ENCODE data around the gene NECTIN3. TPM values are rescaled to one million over a fixed set of nuclear protein-coding genes. Genes with fewer than 3 reads are reported as not detected.

NECTIN3 gene
- total and polyA plus RNA-seq, 7 experiments from 2014 or later = 0.66 to 7.2 (median 3.2) TPM

GRCh38 chr3:111035902-111036301, 35.7 kb upstream of the NECTIN3 start:
- Histone ChIP-seq H3K4me1 (ENCODE audit: control insufficient read depth in 2 of 2, insufficient read depth in 2 of 2, low read length in 2 of 2) (no peaks in the 10 kb centered on the region), H3K36me3 (ENCODE audit: control insufficient read depth in 2 of 3, insufficient read depth in 3 of 3, low read length in 3 of 3) (no peaks in the 10 kb centered on the region), H3K9me3 (ENCODE audit: control insufficient read depth in 2 of 3, low read length in 3 of 3) (peaks cover 0 to 8% (median 0%) of the 10 kb centered on the region in 3 experiments), H3K4me3 (ENCODE audit: low read length) (no peak overlapping the region), H3K27ac (ENCODE audit: low read depth, low read length) (no peak overlapping the region), H3K27me3 (ENCODE audit: control insufficient read depth in 2 of 2, insufficient read depth in 2 of 2, low read length in 2 of 2) (no peaks in the 10 kb centered on the region)
- Mint-ChIP-seq H3K4me1 (peaks cover 0 to 3% (median 0%) of the 10 kb centered on the region in 7 donors), H3K27ac (no peak overlapping the region), H3K4me3 (no peak overlapping the region), H3K36me3 (peaks cover 0 to 23% (median 5%) of the 10 kb centered on the region in 5 donors), H3K9me3 (peaks cover 9 to 47% (median 25%) of the 10 kb centered on the region in 11 donors), H3K27me3 (peaks cover 0 to 17% (median 10%) of the 10 kb centered on the region in 5 donors)
- intact Hi-C loops (cut with micrococcal nuclease) = no loop called here
- POLR2A ChIA-PET = no interaction called here
- ATAC-seq = no peak
- DNase-seq = no peak
- CTCF ChIA-PET = no interaction called here

- Histone ChIP-seq H3K9me3 (ENCODE audit: control insufficient read depth in 2 of 3, low read length in 3 of 3) (peaks cover 0 to 8% (median 0%) of the 10 kb centered on the region in 3 experiments), H3K27ac (ENCODE audit: low read depth, low read length) (no peak overlapping the region), H3K27me3 (ENCODE audit: control insufficient read depth in 2 of 2, insufficient read depth in 2 of 2, low read length in 2 of 2) (no peaks in the 10 kb centered on the region), H3K36me3 (ENCODE audit: control insufficient read depth in 2 of 3, insufficient read depth in 3 of 3, low read length in 3 of 3) (no peaks in the 10 kb centered on the region), H3K4me3 (ENCODE audit: low read length) (no peak overlapping the region), H3K4me1 (ENCODE audit: control insufficient read depth in 2 of 2, insufficient read depth in 2 of 2, low read length in 2 of 2) (no peaks in the 10 kb centered on the region)
- intact Hi-C loops (cut with micrococcal nuclease) = no loop called here
- Mint-ChIP-seq H3K27ac (no peak overlapping the region), H3K4me3 (no peak overlapping the region), H3K4me1 (peaks cover 0 to 3% (median 0%) of the 10 kb centered on the region in 7 donors), H3K9me3 (peaks cover 8 to 42% (median 22%) of the 10 kb centered on the region in 11 donors), H3K36me3 (peaks cover 0 to 19% (median 5%) of the 10 kb centered on the region in 5 donors), H3K27me3 (peaks cover 0 to 17% (median 6%) of the 10 kb centered on the region in 5 donors)
- no peak for ATAC-seq
- no peak for DNase-seq
- ChIA-PET CTCF (no interaction called here), POLR2A (no interaction called here)
Measured at GRCh38 chr3:111040959-111041358, 30.7 kb upstream of the NECTIN3 start.

DNA sequence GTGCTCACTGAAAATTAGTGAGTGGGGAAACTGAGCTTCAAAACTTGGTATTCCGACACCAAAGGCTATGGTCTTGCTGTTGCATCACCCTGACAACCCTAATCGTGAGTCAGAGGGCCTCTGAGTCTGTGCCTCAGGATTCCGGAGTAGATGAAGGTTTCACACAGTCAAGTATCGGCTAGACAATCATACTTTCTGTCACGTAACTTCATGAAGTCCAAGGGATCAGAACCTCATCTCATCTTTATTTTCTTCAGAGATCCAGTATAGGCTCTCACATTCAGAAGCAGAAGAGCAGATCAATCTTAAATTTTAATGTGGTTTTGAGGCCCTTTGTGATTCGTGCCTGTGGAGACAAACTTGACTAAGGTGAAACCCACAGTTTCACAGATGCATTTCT, 26.1 kb upstream of the NECTIN3 start:
- H3K4me3 ChIP-seq (ENCODE audit: low read length) = no peak overlapping the region
- peak overlapping the region in 1 of 10 donors; percentile 2 for H3K4me3 Mint-ChIP-seq
- H3K9me3 Mint-ChIP-seq = peaks cover 0 to 8% (median 0%) of the 10 kb centered on the region in 11 donors
- H3K27me3 Mint-ChIP-seq = peaks cover 0 to 5% (median 0%) of the 10 kb centered on the region in 5 donors
- no peaks in the 10 kb centered on the region for H3K36me3 ChIP-seq (ENCODE audit: control insufficient read depth in 2 of 3, insufficient read depth in 3 of 3, low read length in 3 of 3)
- CTCF ChIA-PET = no interaction called here
- H3K9me3 ChIP-seq (ENCODE audit: control insufficient read depth in 2 of 3, low read length in 3 of 3) = no peaks in the 10 kb centered on the region
- H3K4me1 ChIP-seq (ENCODE audit: control insufficient read depth in 2 of 2, insufficient read depth in 2 of 2, low read length in 2 of 2) = no peaks in the 10 kb centered on the region
- no peak overlapping the region for H3K27ac ChIP-seq (ENCODE audit: low read depth, low read length)
- H3K27ac Mint-ChIP-seq = no peak overlapping the region
- POLR2A ChIA-PET = no interaction called here
- DNase-seq (no peak), ATAC-seq (no peak)
- H3K27me3 ChIP-seq (ENCODE audit: control insufficient read depth in 2 of 2, insufficient read depth in 2 of 2, low read length in 2 of 2) = no peaks in the 10 kb centered on the region
- intact Hi-C loops (cut with micrococcal nuclease) = no loop called here
- H3K36me3 Mint-ChIP-seq = peaks cover 0 to 4% (median 0%) of the 10 kb centered on the region in 5 donors
- peaks cover 0 to 7% (median 3%) of the 10 kb centered on the region in 7 donors for H3K4me1 Mint-ChIP-seq

- no peaks in the 10 kb centered on the region for H3K4me1 ChIP-seq (ENCODE audit: control insufficient read depth in 2 of 2, insufficient read depth in 2 of 2, low read length in 2 of 2)
- POLR2A ChIA-PET = no interaction called here
- no peaks in the 10 kb centered on the region for H3K27me3 ChIP-seq (ENCODE audit: control insufficient read depth in 2 of 2, insufficient read depth in 2 of 2, low read length in 2 of 2)
- no peaks in the 10 kb centered on the region for H3K36me3 Mint-ChIP-seq
- H3K27me3 Mint-ChIP-seq = peaks cover 0 to 8% (median 4%) of the 10 kb centered on the region in 5 donors
- no peak overlapping the region for H3K4me3 ChIP-seq (ENCODE audit: low read length)
- DNase-seq = no peak
- H3K27ac ChIP-seq (ENCODE audit: low read depth, low read length) = no peak overlapping the region
- intact Hi-C loops (cut with micrococcal nuclease) = no loop called here
- H3K4me1 Mint-ChIP-seq = peaks cover 0 to 7% (median 3%) of the 10 kb centered on the region in 7 donors
- peaks cover 0 to 3% (median 0%) of the 10 kb centered on the region in 11 donors for H3K9me3 Mint-ChIP-seq
- no peak for ATAC-seq
- no peak overlapping the region for H3K27ac Mint-ChIP-seq
- no peaks in the 10 kb centered on the region for H3K36me3 ChIP-seq (ENCODE audit: control insufficient read depth in 2 of 3, insufficient read depth in 3 of 3, low read length in 3 of 3)
- CTCF ChIA-PET = no interaction called here
- no peaks in the 10 kb centered on the region for H3K9me3 ChIP-seq (ENCODE audit: control insufficient read depth in 2 of 3, low read length in 3 of 3)
- H3K4me3 Mint-ChIP-seq = no peak overlapping the region
Measured at GRCh38 chr3:111047042-111047441, 24.6 kb upstream of the NECTIN3 start.

- no peaks in the 10 kb centered on the region for H3K27me3 ChIP-seq (ENCODE audit: control insufficient read depth in 2 of 2, insufficient read depth in 2 of 2, low read length in 2 of 2)
- peaks cover 0 to 10% (median 7%) of the 10 kb centered on the region in 5 donors for H3K27me3 Mint-ChIP-seq
- ChIA-PET POLR2A (no interaction called here), CTCF (no interaction called here)
- H3K27ac Mint-ChIP-seq = no peak overlapping the region
- ATAC-seq (no peak), DNase-seq (no peak)
- no peaks in the 10 kb centered on the region for H3K36me3 ChIP-seq (ENCODE audit: control insufficient read depth in 2 of 3, insufficient read depth in 3 of 3, low read length in 3 of 3)
- no peaks in the 10 kb centered on the region for H3K9me3 Mint-ChIP-seq
- peaks cover 0 to 7% (median 3%) of the 10 kb centered on the region in 7 donors for H3K4me1 Mint-ChIP-seq
- no peaks in the 10 kb centered on the region for H3K4me1 ChIP-seq (ENCODE audit: control insufficient read depth in 2 of 2, insufficient read depth in 2 of 2, low read length in 2 of 2)
- H3K4me3 Mint-ChIP-seq = no peak overlapping the region
- no peaks in the 10 kb centered on the region for H3K9me3 ChIP-seq (ENCODE audit: control insufficient read depth in 2 of 3, low read length in 3 of 3)
- intact Hi-C loops (cut with micrococcal nuclease) = no loop called here
- no peaks in the 10 kb centered on the region for H3K36me3 Mint-ChIP-seq
- H3K4me3 ChIP-seq (ENCODE audit: low read length) = no peak overlapping the region
- H3K27ac ChIP-seq (ENCODE audit: low read depth, low read length) = no peak overlapping the region
Measured at GRCh38 chr3:111047812-111048435, 23.7 kb upstream of the NECTIN3 start.

DNA sequence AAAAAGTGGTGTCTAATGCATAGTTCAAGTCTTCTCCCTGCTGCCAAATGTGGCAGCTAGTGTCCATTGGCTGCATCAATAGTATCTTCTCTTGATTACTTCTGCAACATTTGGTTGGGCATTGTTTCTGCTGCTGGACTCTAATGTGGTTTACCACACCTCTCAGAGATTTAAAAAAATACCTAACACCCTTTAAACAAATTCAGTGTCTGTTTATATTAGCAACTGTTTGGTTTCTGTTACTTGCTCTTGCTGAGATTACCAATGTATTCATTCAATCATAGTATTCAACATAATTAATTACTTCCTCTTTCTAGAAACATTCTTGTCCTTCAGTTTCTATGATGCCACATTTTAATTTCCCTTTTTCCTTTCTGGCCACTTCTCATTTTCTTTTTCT, 20.3 kb upstream of the NECTIN3 start:
- Histone ChIP-seq H3K36me3 (ENCODE audit: control insufficient read depth in 2 of 3, insufficient read depth in 3 of 3, low read length in 3 of 3) (no peaks in the 10 kb centered on the region), H3K27ac (ENCODE audit: low read depth, low read length) (no peak overlapping the region), H3K4me1 (ENCODE audit: control insufficient read depth in 2 of 2, insufficient read depth in 2 of 2, low read length in 2 of 2) (no peaks in the 10 kb centered on the region), H3K4me3 (ENCODE audit: low read length) (no peak overlapping the region), H3K9me3 (ENCODE audit: control insufficient read depth in 2 of 3, low read length in 3 of 3) (no peaks in the 10 kb centered on the region), H3K27me3 (ENCODE audit: control insufficient read depth in 2 of 2, insufficient read depth in 2 of 2, low read length in 2 of 2) (no peaks in the 10 kb centered on the region)
- no peak for DNase-seq
- intact Hi-C loops (cut with micrococcal nuclease) = no loop called here
- no peak for ATAC-seq
- no peak overlapping the region for H3K4me3 Mint-ChIP-seq
- CTCF ChIA-PET = no interaction called here
- peaks cover 0 to 7% (median 3%) of the 10 kb centered on the region in 7 donors for H3K4me1 Mint-ChIP-seq
- POLR2A ChIA-PET = no interaction called here
- H3K27ac Mint-ChIP-seq = no peak overlapping the region
- H3K27me3 Mint-ChIP-seq = peaks cover 0 to 25% (median 10%) of the 10 kb centered on the region in 5 donors
- peaks cover 0 to 5% (median 0%) of the 10 kb centered on the region in 11 donors for H3K9me3 Mint-ChIP-seq
- peaks cover 0 to 4% (median 0%) of the 10 kb centered on the region in 5 donors for H3K36me3 Mint-ChIP-seq

DNA sequence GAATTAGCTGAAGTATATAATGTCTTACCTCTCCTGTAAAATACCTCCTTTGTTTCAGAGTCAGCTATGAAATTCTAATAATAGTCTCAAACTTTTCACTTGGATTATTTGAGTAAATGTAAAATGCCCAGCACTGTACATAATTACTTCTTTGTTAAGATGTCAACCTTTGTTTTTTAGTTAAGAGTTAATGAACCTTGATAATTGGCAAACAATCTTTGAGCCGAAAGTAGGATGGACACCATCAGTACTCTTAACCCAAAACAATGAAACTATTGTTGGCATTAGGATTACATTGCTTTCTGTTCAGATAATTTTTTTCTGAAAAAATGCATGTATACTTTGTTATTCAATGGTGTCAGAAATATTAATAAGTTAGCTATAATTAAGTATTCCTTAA, 3.0 kb upstream of the NECTIN3 start:
- intact Hi-C loops (cut with micrococcal nuclease) = no loop called here
- H3K9me3 Mint-ChIP-seq = no peaks in the 10 kb centered on the region
- Histone ChIP-seq H3K4me3 (ENCODE audit: low read length) (no peak overlapping the region), H3K27ac (ENCODE audit: low read depth, low read length) (no peak overlapping the region), H3K27me3 (ENCODE audit: control insufficient read depth in 2 of 2, insufficient read depth in 2 of 2, low read length in 2 of 2) (no peaks in the 10 kb centered on the region), H3K4me1 (ENCODE audit: control insufficient read depth in 2 of 2, insufficient read depth in 2 of 2, low read length in 2 of 2) (peaks cover 9% of the 10 kb centered on the region in 2 donors), H3K36me3 (ENCODE audit: control insufficient read depth in 2 of 3, insufficient read depth in 3 of 3, low read length in 3 of 3) (no peaks in the 10 kb centered on the region), H3K9me3 (ENCODE audit: control insufficient read depth in 2 of 3, low read length in 3 of 3) (no peaks in the 10 kb centered on the region)
- ATAC-seq = no peak
- DNase-seq = no peak
- H3K4me3 Mint-ChIP-seq = no peak overlapping the region
- H3K27ac Mint-ChIP-seq = peak overlapping the region in 1 of 9 donors; percentile 28
- CTCF ChIA-PET = interaction anchor here (1.0 kb wide), 1 partner anchor 548 kb away, joined by 3 read pairs; no protein-coding TSS in a partner anchor
- H3K27me3 Mint-ChIP-seq = peaks cover 9 to 38% (median 10%) of the 10 kb centered on the region in 5 donors
- H3K4me1 Mint-ChIP-seq = peaks cover 23 to 26% (median 25%) of the 10 kb centered on the region in 7 donors
- no peaks in the 10 kb centered on the region for H3K36me3 Mint-ChIP-seq
- POLR2A ChIA-PET = no interaction called here

All from naive thymus-derived CD4-positive, alpha-beta T cell (primary cell).